ENCODE results near the gene CPLX4.
"Not testable (repeated sequence)": the region's sequence is repeated elsewhere in the genome, so short reads cannot be mapped to it uniquely, and the experiment has no call there.

Gene CPLX4

GRCh38 chr18:59268721-59269562 is 49.5 kb downstream of the CPLX4 start:
- no peak for DNase-seq

GRCh38 chr18:59268127-59268720 is 50.2 kb downstream of the CPLX4 start:
- DNase-seq: no peak

- no peak for DNase-seq
These were observed 50.8 kb downstream of the CPLX4 start for GRCh38 chr18:59267503-59268126.

GRCh38 chr18:59266886-59267502 is 51.5 kb downstream of the CPLX4 start:
- no peak for DNase-seq

GRCh38 chr18:59266459-59266858 is 52.0 kb downstream of the CPLX4 start:
- DNase-seq: no peak

- DNase-seq: no peak
These were observed 52.5 kb downstream of the CPLX4 start for GRCh38 chr18:59265974-59266369.

- no peak for DNase-seq
These were observed 53.0 kb downstream of the CPLX4 start for GRCh38 chr18:59265246-59265973.

- no peak for DNase-seq
These were observed 53.7 kb downstream of the CPLX4 start for GRCh38 chr18:59264651-59265245.

GRCh38 chr18:59264121-59264571 is 54.3 kb downstream of the CPLX4 start:
- DNase-seq: no peak

GRCh38 chr18:59263661-59264060 is 54.8 kb downstream of the CPLX4 start:
- DNase-seq: no peak

- not testable (repeated sequence) for DNase-seq
These were observed 56.2 kb downstream of the CPLX4 start for GRCh38 chr18:59262243-59262642.

- not testable (repeated sequence) for DNase-seq
These were observed 56.6 kb downstream of the CPLX4 start for GRCh38 chr18:59261842-59262241.

- DNase-seq: not testable (repeated sequence)
These were observed 63.0 kb downstream of the CPLX4 start for GRCh38 chr18:59255491-59255890.

- DNase-seq: peak; percentile 20 to 58
These were observed 69.2 kb downstream of the CPLX4 start for GRCh38 chr18:59249199-59249774.

- DNase-seq: no peak
These were observed 71.7 kb downstream of the CPLX4 start for GRCh38 chr18:59246796-59247195.
